AG04450 (cell line): ENCODE measurements around the gene CEP41. TPM values are rescaled to one million over a fixed set of nuclear protein-coding genes. Genes with fewer than 3 reads are reported as not detected.

Experiments used
- CTCF ChIA-PET: fragments of 300-600, 350-600 bp; formaldehyde crosslinking; extraction: SDS; loops from one replicate; lab custom pipeline; 2022; ENCODE audit warnings: antibody characterized with exemption, inconsistent platforms; lab: Charles Lee
- POLR2A ChIA-PET: fragments of 350-600 bp; formaldehyde crosslinking; extraction: SDS; loops from one replicate; lab custom pipeline; 2021; ENCODE audit warnings: antibody characterized with exemption, inconsistent platforms; lab: Yijun Ruan, JAX
- DNase-seq: peaks from one replicate; pipeline ENCODE4 v3.0.0-alpha.2; 2011; ENCODE audit warnings: low read depth, low spot score
- H3K27ac ChIP-seq: one replicate; pipeline ENCODE4 v1.5.1; 2012; ENCODE audit warnings: low read depth, low read length, control low read depth
- H3K27me3 ChIP-seq: one replicate; pipeline ENCODE4 v1.6.0; 2012; ENCODE audit warnings: low read length; ENCODE audit not compliant: control insufficient read depth, insufficient read depth
- H3K4me3 ChIP-seq: 2 replicates; pipeline ENCODE4 v1.5.1; 2011; ENCODE audit warnings: mild to moderate bottlenecking, low read depth, low read length, control low read depth
- H3K9me3 ChIP-seq: 2 replicates; pipeline ENCODE4 v1.5.1; 2012; ENCODE audit warnings: low read length; ENCODE audit not compliant: control insufficient read depth, insufficient read depth
- polyA plus RNA-seq: library from polyadenylated mRNA; depleted of rRNA; stranded (reverse); fragments of >200 nt; gene quantifications from 2 replicates; pipeline ENCODE4 v1.2.3, GENCODE V29; 2011
- TF ChIP-seq, protein P1 (sequence below): IDR thresholded peaks from 2 replicates; pipeline ENCODE4 v1.5.1; 2011; ENCODE audit warnings: low read depth, low read length, control low read depth, inconsistent platforms

The CEP41 gene
- polyA plus RNA-seq, 1 experiment: 26.4 TPM

DNA sequence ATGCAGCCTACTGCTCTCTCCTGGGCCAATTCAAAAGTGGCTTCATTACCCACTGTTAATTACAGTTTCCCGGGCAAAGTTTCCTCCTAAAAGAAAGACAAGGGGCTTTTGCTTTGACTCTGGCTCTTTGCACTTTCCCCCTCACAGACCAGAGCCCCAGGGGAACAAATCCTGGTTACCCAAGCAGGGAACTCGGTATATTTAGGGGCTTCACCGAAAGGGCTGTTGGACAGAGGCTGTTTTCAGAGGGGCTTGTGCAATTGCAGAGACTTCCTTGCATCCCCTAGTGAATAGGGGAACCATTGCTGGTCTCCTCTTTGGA is 53.5 kb downstream of the CEP41 start:
- DNase-seq: no peak
- H3K27me3 ChIP-seq: no peaks in the 10 kb centered on the region
- no peak overlapping the region for H3K4me3 ChIP-seq
- POLR2A ChIA-PET: no interaction called here
- no peak overlapping the region for H3K27ac ChIP-seq
- CTCF ChIA-PET: no interaction called here
- peaks cover 12% of the 10 kb centered on the region; the same call in 1 of the 2 replicates for H3K9me3 ChIP-seq
- TF ChIP-seq, protein P1, sequence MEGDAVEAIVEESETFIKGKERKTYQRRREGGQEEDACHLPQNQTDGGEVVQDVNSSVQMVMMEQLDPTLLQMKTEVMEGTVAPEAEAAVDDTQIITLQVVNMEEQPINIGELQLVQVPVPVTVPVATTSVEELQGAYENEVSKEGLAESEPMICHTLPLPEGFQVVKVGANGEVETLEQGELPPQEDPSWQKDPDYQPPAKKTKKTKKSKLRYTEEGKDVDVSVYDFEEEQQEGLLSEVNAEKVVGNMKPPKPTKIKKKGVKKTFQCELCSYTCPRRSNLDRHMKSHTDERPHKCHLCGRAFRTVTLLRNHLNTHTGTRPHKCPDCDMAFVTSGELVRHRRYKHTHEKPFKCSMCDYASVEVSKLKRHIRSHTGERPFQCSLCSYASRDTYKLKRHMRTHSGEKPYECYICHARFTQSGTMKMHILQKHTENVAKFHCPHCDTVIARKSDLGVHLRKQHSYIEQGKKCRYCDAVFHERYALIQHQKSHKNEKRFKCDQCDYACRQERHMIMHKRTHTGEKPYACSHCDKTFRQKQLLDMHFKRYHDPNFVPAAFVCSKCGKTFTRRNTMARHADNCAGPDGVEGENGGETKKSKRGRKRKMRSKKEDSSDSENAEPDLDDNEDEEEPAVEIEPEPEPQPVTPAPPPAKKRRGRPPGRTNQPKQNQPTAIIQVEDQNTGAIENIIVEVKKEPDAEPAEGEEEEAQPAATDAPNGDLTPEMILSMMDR: no peak

DNA sequence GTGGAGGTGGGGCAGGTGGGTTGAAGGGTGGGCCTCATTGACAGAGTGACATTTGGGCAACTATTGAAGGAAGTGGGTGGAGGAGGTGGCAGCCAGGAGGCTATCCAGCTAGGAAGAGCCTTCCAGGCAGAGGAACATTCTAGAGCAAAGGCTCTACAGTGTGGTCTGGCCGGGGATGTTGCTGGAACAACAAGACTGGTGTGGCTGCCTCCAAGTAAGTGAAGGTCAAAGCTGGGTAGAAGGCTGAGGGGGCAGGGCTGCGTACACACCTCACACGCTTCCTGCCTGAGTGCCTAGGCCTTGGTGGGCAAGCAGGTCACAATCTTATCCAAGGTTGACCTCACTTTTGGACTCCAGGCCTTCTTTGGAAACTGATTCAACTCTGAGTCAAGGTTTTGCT is 53.9 kb downstream of the CEP41 start:
- H3K27ac ChIP-seq: no peak overlapping the region
- ChIA-PET CTCF (no interaction called here), POLR2A (no interaction called here)
- H3K27me3 ChIP-seq: no peaks in the 10 kb centered on the region
- no peak overlapping the region for H3K4me3 ChIP-seq
- no peak for DNase-seq
- TF ChIP-seq, protein P1: no peak
- peaks cover 13% of the 10 kb centered on the region; the same call in 1 of the 2 replicates for H3K9me3 ChIP-seq

DNA sequence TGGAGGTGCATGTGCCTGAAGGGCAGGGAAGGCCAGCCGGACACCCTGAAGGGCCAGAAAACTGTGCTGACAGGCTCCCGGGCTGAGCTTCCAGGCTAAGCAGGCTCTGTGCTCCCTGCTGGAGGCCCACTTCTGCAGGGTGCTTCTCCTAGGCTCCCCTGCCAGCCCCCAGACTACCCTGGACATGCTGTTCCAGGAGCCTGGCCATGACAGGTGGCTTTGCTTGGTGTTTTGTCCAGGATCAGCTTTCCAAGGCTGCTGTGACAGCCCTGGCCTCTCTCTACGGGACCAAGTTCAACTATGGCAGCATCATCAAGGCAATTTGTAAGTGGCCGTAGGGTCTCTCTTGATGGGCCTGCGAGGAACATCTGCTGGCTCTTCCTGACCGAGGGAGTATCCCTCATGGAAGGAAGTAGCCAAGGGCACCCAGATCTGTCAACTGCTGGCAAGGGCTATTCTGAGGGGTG is 55.2 kb downstream of the CEP41 start:
- Histone ChIP-seq H3K9me3 (peaks cover 15% of the 10 kb centered on the region; the same call in 1 of the 2 replicates), H3K27me3 (no peaks in the 10 kb centered on the region), H3K4me3 (no peak overlapping the region), H3K27ac (no peak overlapping the region)
- DNase-seq: no peak
- TF ChIP-seq, protein P1: no peak
- ChIA-PET POLR2A (interaction anchor here (0.6 kb wide), 1 partner anchor 270 kb away, joined by 5 read pairs; no protein-coding TSS in a partner anchor), CTCF (no interaction called here)

DNA sequence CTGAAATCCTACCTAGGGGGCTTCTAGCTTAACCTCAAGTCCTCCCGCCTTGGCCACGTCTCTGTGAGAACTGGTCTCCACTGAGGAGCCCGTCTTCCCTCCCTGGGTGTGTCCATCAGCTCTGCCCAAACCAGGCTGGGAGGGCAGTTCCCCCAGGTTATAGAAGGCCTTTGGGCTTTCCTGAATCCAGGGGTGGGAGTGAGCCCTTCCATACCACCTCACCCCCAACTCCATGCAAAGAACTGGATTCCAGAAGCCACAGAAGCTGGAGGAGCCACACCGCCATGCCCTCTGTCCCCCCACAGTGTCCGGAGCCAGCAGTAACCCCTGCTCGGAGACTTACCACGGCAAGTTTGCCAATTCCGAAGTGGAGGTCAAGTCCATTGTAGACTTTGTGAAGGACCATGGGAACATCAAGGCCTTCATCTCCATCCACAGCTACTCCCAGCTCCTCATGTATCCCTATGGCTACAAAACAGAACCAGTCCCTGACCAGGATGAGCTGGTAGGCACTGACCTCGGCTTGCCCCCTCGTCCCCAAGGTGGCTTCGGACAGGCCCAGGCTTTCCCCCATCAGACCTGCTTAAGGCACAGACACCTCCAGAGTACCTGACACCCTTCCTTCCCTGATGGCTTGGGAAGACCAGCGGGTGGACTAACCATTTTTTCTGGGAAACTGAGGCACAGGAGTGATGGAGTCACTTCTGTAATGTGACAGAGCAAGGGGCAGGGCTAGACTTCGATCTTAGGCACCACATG is 55.8 kb downstream of the CEP41 start:
- Histone ChIP-seq H3K4me3 (no peak overlapping the region), H3K9me3 (peaks cover 15% of the 10 kb centered on the region; the same call in 1 of the 2 replicates), H3K27me3 (no peaks in the 10 kb centered on the region), H3K27ac (no peak overlapping the region)
- TF ChIP-seq, protein P1: no peak
- ChIA-PET CTCF (no interaction called here), POLR2A (interaction anchor here (0.6 to 1.0 kb wide), 2 partner anchors 120 to 271 kb away, joined by 5 to 7 read pairs; no protein-coding TSS in a partner anchor)
- DNase-seq: no peak

DNA sequence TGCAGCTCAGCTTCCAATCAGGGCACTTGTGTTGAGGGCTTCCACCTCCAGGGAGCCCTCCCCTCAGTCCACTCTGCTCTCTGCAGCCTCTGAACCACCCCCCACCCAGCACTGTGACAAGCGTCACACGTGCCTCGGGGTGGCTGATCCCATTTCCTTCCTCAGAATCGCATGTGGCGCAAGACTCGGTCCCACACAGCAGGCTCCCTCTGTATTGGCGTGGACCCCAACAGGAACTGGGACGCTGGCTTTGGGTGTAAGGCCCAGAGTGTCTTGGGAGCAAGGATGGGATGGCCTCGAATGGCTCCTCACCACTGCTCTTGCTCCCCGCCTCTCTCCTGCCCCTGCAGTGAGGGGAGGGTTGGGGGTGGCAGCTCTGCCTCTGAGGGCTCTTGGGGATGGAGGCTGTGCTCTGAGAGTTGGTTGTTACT is 56.4 kb downstream of the CEP41 start:
- ChIA-PET CTCF (no interaction called here), POLR2A (interaction anchor here (1.0 kb wide), 1 partner anchor 119 kb away, joined by 7 read pairs; no protein-coding TSS in a partner anchor)
- Histone ChIP-seq H3K27me3 (no peaks in the 10 kb centered on the region), H3K4me3 (no peak overlapping the region), H3K9me3 (peaks cover 20% of the 10 kb centered on the region; the same call in 1 of the 2 replicates), H3K27ac (no peak overlapping the region)
- DNase-seq: no peak
- TF ChIP-seq, protein P1: no peak
